K562 (cell line): Measurements from ENCODE around the gene B3GNT9. TPM values are rescaled to one million over a fixed set of nuclear protein-coding genes. Genes with fewer than 3 reads are reported as not detected.

Experiments
- ASH1L ChIP-seq: fragments of 450-650 bp; IDR thresholded peaks from 2 replicates; pipeline ENCODE4 v1.6.1; 2018; ENCODE audit warnings: borderline replicate concordance, mild to moderate bottlenecking, low read depth; ENCODE audit not compliant: partially characterized antibody
- FOS ChIP-seq: IDR thresholded peaks from 3 replicates; pipeline ENCODE4 v1.6.1; 2011; ENCODE audit not compliant: insufficient read length; ENCODE audit errors: extremely low read depth
- FUS ChIP-seq: fragments of 200-400 bp; formaldehyde crosslinking; optimal IDR thresholded peaks from 2 replicates; pipeline ENCODE3; 2017; ENCODE audit warnings: low read depth, low read length
- JUN ChIP-seq, 2 experiments: sonication (generic) in 1 of 2; formaldehyde crosslinking in 1 of 2; IDR thresholded peaks; 2 replicates each; pipeline versions ENCODE4 v1.6.1 to v1.8.0; 2012 to 2022; ENCODE audit warnings: borderline replicate concordance in 2 of 2, mild to moderate bottlenecking in 2 of 2, improper control_type of control experiment in 1 of 2, low read depth in 1 of 2, low read length in 1 of 2, missing genetic modification reagents in 1 of 2
- NONO ChIP-seq, 2 experiments: fragments of 200-400 bp in 1 of 2; fragments of 450-650 bp in 1 of 2; formaldehyde crosslinking in 1 of 2; IDR thresholded peaks; 2 replicates each; pipeline ENCODE4 v1.6.1; 2017; ENCODE audit warnings: low read depth in 2 of 2, mild to moderate bottlenecking in 2 of 2, moderate library complexity in 2 of 2, low read length in 1 of 2
- PHF8 ChIP-seq: fragments of 200-600 bp; sonication (generic); IDR thresholded peaks from 2 replicates; pipeline ENCODE4 v1.6.1; 2012; ENCODE audit warnings: mixed run types, mild to moderate bottlenecking, inconsistent platforms, low read length, moderate library complexity, borderline replicate concordance
- RBBP5 ChIP-seq: fragments of 200-600 bp; sonication (generic); IDR thresholded peaks from 2 replicates; pipeline ENCODE4 v1.6.1; 2012; ENCODE audit warnings: borderline replicate concordance, mild to moderate bottlenecking, low read length, control low read depth, inconsistent platforms; ENCODE audit not compliant: insufficient read depth, poor library complexity, severe bottlenecking
- RFX7 ChIP-seq: fragments of 250-450 bp; sonication (Bioruptor Pico); IDR thresholded peaks from 2 replicates; pipeline ENCODE4 v1.5.1; 2021; ENCODE audit warnings: mild to moderate bottlenecking
- SAP30 ChIP-seq: fragments of 200-600 bp; sonication (generic); IDR thresholded peaks from 2 replicates; pipeline ENCODE4 v1.6.1; 2012; ENCODE audit warnings: borderline replicate concordance, low read depth, mild to moderate bottlenecking, moderate library complexity, low read length, control low read depth, inconsistent platforms; ENCODE audit not compliant: insufficient read depth, poor library complexity, severe bottlenecking
- SP2 ChIP-seq: IDR thresholded peaks from 2 replicates; pipeline ENCODE4 v1.6.1; 2011; ENCODE audit warnings: mild to moderate bottlenecking, low read depth, low read length, moderate library complexity; ENCODE audit not compliant: poor library complexity, severe bottlenecking; ENCODE audit errors: extremely low read depth
- U2AF1 ChIP-seq: fragments of 200-400 bp; formaldehyde crosslinking; optimal IDR thresholded peaks from 2 replicates; pipeline ENCODE3; 2017; ENCODE audit warnings: mild to moderate bottlenecking, low read depth, low read length, moderate library complexity
- polyA plus RNA-seq, 8 experiments: library from polyadenylated mRNA; depleted of rRNA in 4 of 8; stranded (reverse) in 5 of 8; unstranded in 3 of 8; fragments of >200 nt; fragmentation: Nextera tagmentation in 2 of 8; fragmentation: Illumina TruSeq in 1 of 8; extraction: Ambion mirVana in 2 of 8; extraction: Trizol in 1 of 8; gene quantifications; 2 replicates each; pipeline versions ENCODE4 v1.2.1 to v1.2.3, GENCODE V29; 2011 to 2014; ENCODE audit warnings: inconsistent platforms in 1 of 8, missing spikeins in 1 of 8
- total RNA-seq, 7 experiments: library from RNA; depleted of rRNA in 6 of 7; stranded (reverse); fragments of >200 nt in 6 of 7; fragmentation: Illumina TruSeq in 2 of 7; extraction: Trizol in 2 of 7; gene quantifications; 2 replicates each; pipeline versions ENCODE4 v1.2.1 to v1.2.3, GENCODE V29; 2011 to 2021; ENCODE audit warnings: low replicate concordance in 1 of 7
- TF ChIP-seq, protein P1 (sequence below): fragments of 250-450 bp; sonication (Bioruptor Pico); IDR thresholded peaks from 2 replicates; pipeline ENCODE4 v1.5.0; 2021; ENCODE audit warnings: mild to moderate bottlenecking, borderline replicate concordance
- TF ChIP-seq, protein P2 (sequence below), 2 experiments: fragments of 200-800 bp in 1 of 2; sonication (Bioruptor generic) in 1 of 2; sonication (generic) in 1 of 2; formaldehyde crosslinking in 1 of 2; IDR thresholded peaks in 1 of 2; conservative IDR thresholded peaks in 1 of 2; 2 replicates each; pipeline versions ENCODE4 v1.5.0 to v1.6.1; 2016 to 2020; ENCODE audit warnings: missing compliant biosample characterization in 1 of 2, missing genetic modification characterization in 1 of 2, missing genetic modification reagents in 1 of 2
- TF ChIP-seq, protein P3 (sequence below), 2 experiments: fragments of 450-650 bp in 1 of 2; sonication (generic) in 1 of 2; formaldehyde crosslinking; conservative IDR thresholded peaks; 2 replicates each; pipeline versions ENCODE4 v1.4.0 to v1.8.1; 2020 to 2022; ENCODE audit warnings: mild to moderate bottlenecking in 1 of 2, missing genetic modification reagents in 1 of 2
- TF ChIP-seq, protein P4 (sequence below): sonication (generic); formaldehyde crosslinking; IDR thresholded peaks from 2 replicates; pipeline ENCODE4 v1.8.0; 2022; ENCODE audit warnings: mild to moderate bottlenecking, low read depth, missing genetic modification reagents

The B3GNT9 gene
- total and polyA plus RNA-seq, 9 of the 15 experiments (the other 6 are each of a cell fraction or from before 2014, with no cell fraction given) = 0.01 to 1.8 (median 1.1) TPM; not detected in 1

DNA sequence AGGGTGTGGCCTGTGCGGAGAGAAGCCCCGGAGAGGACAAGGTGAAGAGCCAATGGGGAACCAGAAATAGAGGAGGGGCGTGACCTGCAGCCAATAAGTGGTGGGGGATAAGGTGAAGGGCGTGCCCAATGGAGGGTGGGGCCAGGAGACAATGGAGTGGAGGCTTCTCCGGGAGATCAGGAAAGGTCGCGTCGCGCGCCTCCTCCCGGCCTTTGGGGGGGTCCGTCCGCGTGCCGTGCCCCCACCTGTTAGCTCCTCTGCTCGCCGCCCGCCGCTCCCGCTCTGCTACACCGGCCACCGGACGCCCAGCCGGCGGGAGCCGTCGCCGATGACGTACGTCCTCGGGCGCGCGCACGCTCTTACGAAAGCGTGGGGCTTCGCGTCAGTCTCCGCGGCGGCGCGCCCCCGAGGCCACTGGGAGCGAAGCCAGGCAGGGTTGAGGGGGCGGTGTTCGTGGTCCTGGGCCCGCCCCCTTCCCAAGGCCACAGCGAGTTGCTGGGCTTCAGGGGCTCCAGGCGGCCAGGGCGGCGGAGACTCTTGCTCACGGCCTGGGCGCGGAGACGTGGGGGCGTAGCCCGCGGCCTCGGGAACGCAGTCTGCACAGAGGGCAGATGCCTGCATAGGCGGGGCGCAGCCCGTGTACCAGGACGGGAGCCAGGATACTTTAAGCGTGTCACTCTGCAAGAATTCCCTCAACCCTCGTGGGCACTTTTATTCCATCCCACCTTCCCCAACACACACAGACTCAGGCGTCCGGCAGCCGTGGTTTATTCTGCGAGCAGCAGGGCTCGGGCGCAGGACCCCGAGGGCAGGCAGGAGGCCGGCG, 33.0 kb upstream of the B3GNT9 start, which contains the start of gene MATCAP1 (continued):
- TF ChIP-seq, protein P1, sequence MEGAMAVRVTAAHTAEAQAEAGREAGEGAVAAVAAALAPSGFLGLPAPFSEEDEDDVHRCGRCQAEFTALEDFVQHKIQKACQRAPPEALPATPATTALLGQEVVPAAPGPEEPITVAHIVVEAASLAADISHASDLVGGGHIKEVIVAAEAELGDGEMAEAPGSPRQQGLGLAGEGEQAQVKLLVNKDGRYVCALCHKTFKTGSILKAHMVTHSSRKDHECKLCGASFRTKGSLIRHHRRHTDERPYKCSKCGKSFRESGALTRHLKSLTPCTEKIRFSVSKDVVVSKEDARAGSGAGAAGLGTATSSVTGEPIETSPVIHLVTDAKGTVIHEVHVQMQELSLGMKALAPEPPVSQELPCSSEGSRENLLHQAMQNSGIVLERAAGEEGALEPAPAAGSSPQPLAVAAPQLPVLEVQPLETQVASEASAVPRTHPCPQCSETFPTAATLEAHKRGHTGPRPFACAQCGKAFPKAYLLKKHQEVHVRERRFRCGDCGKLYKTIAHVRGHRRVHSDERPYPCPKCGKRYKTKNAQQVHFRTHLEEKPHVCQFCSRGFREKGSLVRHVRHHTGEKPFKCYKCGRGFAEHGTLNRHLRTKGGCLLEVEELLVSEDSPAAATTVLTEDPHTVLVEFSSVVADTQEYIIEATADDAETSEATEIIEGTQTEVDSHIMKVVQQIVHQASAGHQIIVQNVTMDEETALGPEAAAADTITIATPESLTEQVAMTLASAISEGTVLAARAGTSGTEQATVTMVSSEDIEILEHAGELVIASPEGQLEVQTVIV (CRISPR knock-in tag) = no peak
- TF ChIP-seq U2AF1 (peak; percentile 61), RFX7 (CRISPR knock-in tag) (no peak), SP2 (peak; percentile 86), PHF8 (peak; percentile 84; the same call in 1 of the 2 replicates), RBBP5 (peak; percentile 85), JUN (IDR thresholded peaks at IDR 0.05; ENCODE audit: borderline replicate concordance, low read depth, low read length) (no peak), JUN (CRISPR knock-in tag; IDR thresholded peaks at IDR 0.05; ENCODE audit: borderline replicate concordance) (no peak), FUS (peak; percentile 61), ASH1L (peak; percentile 96), NONO (IDR thresholded peaks at IDR 0.05; ENCODE audit: low read depth in 2 of 2, low read length in 1 of 2) (peak in 1 of 2 experiments; percentile 51; a peak in 1 of 4 replicates), SAP30 (peak; percentile 52), FOS (peak; percentile 95)
- TF ChIP-seq, protein P2, sequence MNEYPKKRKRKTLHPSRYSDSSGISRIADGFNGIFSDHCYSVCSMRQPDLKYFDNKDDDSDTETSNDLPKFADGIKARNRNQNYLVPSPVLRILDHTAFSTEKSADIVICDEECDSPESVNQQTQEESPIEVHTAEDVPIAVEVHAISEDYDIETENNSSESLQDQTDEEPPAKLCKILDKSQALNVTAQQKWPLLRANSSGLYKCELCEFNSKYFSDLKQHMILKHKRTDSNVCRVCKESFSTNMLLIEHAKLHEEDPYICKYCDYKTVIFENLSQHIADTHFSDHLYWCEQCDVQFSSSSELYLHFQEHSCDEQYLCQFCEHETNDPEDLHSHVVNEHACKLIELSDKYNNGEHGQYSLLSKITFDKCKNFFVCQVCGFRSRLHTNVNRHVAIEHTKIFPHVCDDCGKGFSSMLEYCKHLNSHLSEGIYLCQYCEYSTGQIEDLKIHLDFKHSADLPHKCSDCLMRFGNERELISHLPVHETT (CRISPR knock-in tag; conservative IDR thresholded peaks at IDR 0.05 in 1 of 2, IDR thresholded peaks at IDR 0.05 in 1 of 2) = peak in 1 of 2 experiments; percentile 83; a peak in 2 of 4 replicates
- TF ChIP-seq, protein P3, sequence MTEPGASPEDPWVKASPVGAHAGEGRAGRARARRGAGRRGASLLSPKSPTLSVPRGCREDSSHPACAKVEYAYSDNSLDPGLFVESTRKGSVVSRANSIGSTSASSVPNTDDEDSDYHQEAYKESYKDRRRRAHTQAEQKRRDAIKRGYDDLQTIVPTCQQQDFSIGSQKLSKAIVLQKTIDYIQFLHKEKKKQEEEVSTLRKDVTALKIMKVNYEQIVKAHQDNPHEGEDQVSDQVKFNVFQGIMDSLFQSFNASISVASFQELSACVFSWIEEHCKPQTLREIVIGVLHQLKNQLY (CRISPR knock-in tag; conservative IDR thresholded peaks at IDR 0.05) = no peak
- TF ChIP-seq, protein P4, sequence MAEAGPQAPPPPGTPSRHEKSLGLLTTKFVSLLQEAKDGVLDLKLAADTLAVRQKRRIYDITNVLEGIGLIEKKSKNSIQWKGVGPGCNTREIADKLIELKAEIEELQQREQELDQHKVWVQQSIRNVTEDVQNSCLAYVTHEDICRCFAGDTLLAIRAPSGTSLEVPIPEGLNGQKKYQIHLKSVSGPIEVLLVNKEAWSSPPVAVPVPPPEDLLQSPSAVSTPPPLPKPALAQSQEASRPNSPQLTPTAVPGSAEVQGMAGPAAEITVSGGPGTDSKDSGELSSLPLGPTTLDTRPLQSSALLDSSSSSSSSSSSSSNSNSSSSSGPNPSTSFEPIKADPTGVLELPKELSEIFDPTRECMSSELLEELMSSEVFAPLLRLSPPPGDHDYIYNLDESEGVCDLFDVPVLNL (CRISPR knock-in tag) = 0 out of 2 replicates have a peak, but pooled peaks have one; percentile 44
